NB4 (cell line): ENCODE measurements around the gene PRAMEF14.
"Not testable (repeated sequence)": the region's sequence is repeated elsewhere in the genome, so short reads cannot be mapped to it uniquely, and the experiment has no call there.

ENCODE experiments used
- CTCF ChIP-seq: IDR thresholded peaks from one replicate; pipeline ENCODE4 v1.5.1; 2012; ENCODE audit warnings: low read depth, low read length
- POLR2A ChIP-seq: IDR thresholded peaks from 2 replicates; pipeline ENCODE4 v1.6.1; 2011; ENCODE audit warnings: mild to moderate bottlenecking; ENCODE audit not compliant: insufficient read length; ENCODE audit errors: extremely low read depth

GRCh38 chr1:13315281-13315680 lies 31.7 kb downstream of the PRAMEF14 start, which contains the start of gene PRAMEF15:
- not testable (repeated sequence) for TF ChIP-seq CTCF, POLR2A
